ENCODE results near the gene MMP7.
A peak's percentile ranks its signal among the peaks of the same experiment; 100 is the strongest.
"Not testable (repeated sequence)": the region's sequence is repeated elsewhere in the genome, so short reads cannot be mapped to it uniquely, and the experiment has no call there.

MMP7 gene

GRCh38 chr11:102534261-102534872 is 3.8 kb upstream of the MMP7 start:
- DNase-seq: no peak

- no peak for DNase-seq
Observed at GRCh38 chr11:102528618-102529017, 1.9 kb downstream of the MMP7 start.

GRCh38 chr11:102527684-102528083 is 2.9 kb downstream of the MMP7 start:
- no peak for DNase-seq

GRCh38 chr11:102527041-102527440 is 3.5 kb downstream of the MMP7 start:
- DNase-seq: no peak

GRCh38 chr11:102523887-102524286 is 6.7 kb downstream of the MMP7 start:
- no peak for DNase-seq

GRCh38 chr11:102523189-102523570 is 7.4 kb downstream of the MMP7 start:
- DNase-seq: no peak

- no peak for DNase-seq
Observed at GRCh38 chr11:102522312-102523188, 8.0 kb downstream of the MMP7 start.

GRCh38 chr11:102521121-102521520 is 9.4 kb downstream of the MMP7 start:
- no peak for DNase-seq

GRCh38 chr11:102520514-102520913 is 10.0 kb downstream of the MMP7 start:
- no peak for DNase-seq

GRCh38 chr11:102518296-102519094 is 12.1 kb downstream of the MMP7 start:
- no peak for DNase-seq

GRCh38 chr11:102517670-102518069 is 12.9 kb downstream of the MMP7 start:
- no peak for DNase-seq

GRCh38 chr11:102516179-102516578 is 14.4 kb downstream of the MMP7 start:
- no peak for DNase-seq

- no peak for DNase-seq
Observed at GRCh38 chr11:102513869-102514268, 16.7 kb downstream of the MMP7 start.

- DNase-seq: no peak
Observed at GRCh38 chr11:102510439-102511135, 20.0 kb downstream of the MMP7 start.

GRCh38 chr11:102502831-102503230 is 27.7 kb downstream of the MMP7 start:
- DNase-seq: not testable (repeated sequence)

GRCh38 chr11:102500829-102501228 is 29.7 kb downstream of the MMP7 start:
- DNase-seq: no peak

GRCh38 chr11:102499931-102500330 is 30.6 kb downstream of the MMP7 start:
- no peak for DNase-seq

GRCh38 chr11:102499151-102499550 is 31.4 kb downstream of the MMP7 start:
- DNase-seq: no peak

- no peak for DNase-seq
Observed at GRCh38 chr11:102497061-102497460, 33.5 kb downstream of the MMP7 start.

GRCh38 chr11:102495161-102496042 is 35.1 kb downstream of the MMP7 start:
- DNase-seq: peak; percentile 44

GRCh38 chr11:102494216-102494615 is 36.3 kb downstream of the MMP7 start:
- DNase-seq: no peak

GRCh38 chr11:102493524-102493923 is 37.0 kb downstream of the MMP7 start:
- no peak for DNase-seq
